ENCODE measurements around the gene KREMEN2.

KREMEN2 gene

DNA sequence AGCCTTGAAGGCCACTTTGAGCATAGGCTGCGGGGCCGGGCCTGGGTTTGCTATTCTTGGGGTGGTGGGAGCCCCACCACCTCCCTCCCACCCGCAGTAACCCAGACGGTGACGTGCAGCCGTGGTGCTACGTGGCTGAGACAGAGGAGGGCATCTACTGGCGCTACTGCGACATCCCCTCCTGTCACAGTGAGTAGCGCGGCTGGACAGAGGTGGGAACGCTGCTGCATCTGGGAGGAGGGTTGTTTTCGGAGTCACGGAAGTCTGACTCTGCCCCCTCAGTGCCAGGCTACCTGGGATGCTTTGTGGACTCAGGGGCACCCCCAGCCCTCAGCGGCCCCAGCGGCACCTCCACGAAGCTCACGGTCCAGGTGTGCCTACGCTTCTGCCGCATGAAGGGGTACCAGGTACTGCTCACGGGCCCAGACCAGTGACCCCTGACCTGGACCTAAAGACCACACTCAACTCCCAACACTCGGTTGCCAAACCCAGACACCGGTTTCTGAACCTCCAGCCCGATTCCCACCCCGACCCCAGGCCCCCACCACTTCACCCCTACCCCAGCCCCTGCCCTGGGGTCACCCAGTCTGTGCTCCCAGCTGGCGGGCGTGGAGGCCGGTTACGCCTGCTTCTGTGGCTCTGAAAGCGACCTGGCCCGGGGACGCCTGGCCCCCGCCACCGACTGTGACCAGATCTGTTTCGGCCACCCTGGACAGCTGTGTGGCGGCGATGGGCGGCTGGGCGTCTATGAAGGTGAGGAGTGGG, 2.1 kb downstream of the KREMEN2 start:
- DNase-seq (ENCODE audit: low spot score): no peak

- DNase-seq (ENCODE audit: low spot score): no peak
These were observed 2.7 kb downstream of the KREMEN2 start for GRCh38 chr16:2966808-2967191.

- DNase-seq (ENCODE audit: low spot score): no peak
These were observed 3.1 kb downstream of the KREMEN2 start for GRCh38 chr16:2967211-2967631.

DNA sequence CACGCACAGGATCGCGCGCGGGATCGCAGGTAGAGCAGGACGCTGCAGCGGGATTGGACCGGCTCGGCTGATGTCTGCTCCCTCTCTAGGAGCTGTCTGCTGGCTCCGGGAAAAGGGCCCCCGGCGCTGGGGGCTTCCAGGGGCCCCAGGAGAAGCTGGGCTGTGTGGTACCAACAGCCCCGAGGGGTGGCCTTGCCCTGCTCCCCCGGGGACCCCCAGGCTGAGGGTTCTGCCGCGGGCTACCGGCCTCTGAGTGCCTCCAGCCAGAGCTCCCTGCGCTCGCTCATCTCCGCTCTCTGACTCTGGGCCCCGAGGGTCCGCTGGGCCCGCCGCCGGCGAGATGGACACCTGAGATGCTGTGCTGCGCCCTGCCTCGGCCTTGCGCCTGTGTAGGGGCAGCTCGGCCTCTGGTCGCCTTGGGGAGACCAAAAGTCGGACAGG, 3.7 kb downstream of the KREMEN2 start:
- DNase-seq (ENCODE audit: low spot score): no peak

- DNase-seq (ENCODE audit: low spot score): no peak
These were observed 4.3 kb downstream of the KREMEN2 start for GRCh38 chr16:2968368-2968737.

GRCh38 chr16:2968738-2969544, 4.9 kb downstream of the KREMEN2 start, which contains the start of gene PAQR4:
PAQR4 (plus strand) TSS chr16:2969348; CDS start chr16:2969675, 327 bp downstream.
- DNase-seq (ENCODE audit: low spot score): peak; percentile 97

- peak; percentile 78 for DNase-seq (ENCODE audit: low spot score)
These were observed 5.8 kb downstream of the KREMEN2 start for GRCh38 chr16:2969545-2970521.

GRCh38 chr16:2970563-2970962, 6.5 kb downstream of the KREMEN2 start:
- DNase-seq (ENCODE audit: low spot score): no peak

DNA sequence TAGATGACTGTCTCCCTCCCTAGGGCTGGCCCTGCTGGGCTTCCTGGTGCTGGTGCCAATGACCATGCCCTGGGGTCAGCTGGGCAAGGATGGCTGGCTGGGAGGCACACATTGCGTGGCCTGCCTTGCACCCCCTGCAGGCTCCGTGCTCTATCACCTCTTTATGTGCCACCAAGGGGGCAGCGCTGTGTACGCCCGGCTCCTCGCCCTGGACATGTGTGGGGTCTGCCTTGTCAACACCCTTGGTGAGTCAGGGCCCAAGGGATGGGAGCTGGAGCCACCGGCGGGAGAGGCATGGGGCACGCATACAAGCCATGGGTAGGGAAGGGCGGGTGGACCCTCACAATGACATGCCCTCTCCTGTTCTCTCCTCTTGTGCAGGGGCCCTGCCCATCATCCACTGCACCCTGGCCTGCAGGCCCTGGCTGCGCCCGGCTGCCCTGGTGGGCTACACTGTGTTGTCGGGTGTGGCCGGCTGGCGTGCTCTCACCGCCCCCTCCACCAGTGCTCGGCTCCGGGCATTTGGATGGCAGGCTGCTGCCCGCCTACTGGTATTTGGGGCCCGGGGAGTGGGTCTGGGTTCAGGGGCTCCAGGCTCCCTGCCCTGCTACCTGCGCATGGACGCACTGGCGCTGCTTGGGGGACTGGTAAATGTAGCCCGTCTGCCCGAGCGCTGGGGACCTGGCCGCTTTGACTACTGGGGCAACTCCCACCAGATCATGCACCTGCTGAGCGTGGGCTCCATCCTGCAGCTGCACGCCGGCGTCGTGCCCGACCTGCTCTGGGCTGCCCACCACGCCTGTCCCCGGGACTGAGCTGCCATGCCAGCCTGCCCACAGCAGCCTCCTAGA, 7.3 kb downstream of the KREMEN2 start:
- no peak for DNase-seq (ENCODE audit: low spot score)

DNA sequence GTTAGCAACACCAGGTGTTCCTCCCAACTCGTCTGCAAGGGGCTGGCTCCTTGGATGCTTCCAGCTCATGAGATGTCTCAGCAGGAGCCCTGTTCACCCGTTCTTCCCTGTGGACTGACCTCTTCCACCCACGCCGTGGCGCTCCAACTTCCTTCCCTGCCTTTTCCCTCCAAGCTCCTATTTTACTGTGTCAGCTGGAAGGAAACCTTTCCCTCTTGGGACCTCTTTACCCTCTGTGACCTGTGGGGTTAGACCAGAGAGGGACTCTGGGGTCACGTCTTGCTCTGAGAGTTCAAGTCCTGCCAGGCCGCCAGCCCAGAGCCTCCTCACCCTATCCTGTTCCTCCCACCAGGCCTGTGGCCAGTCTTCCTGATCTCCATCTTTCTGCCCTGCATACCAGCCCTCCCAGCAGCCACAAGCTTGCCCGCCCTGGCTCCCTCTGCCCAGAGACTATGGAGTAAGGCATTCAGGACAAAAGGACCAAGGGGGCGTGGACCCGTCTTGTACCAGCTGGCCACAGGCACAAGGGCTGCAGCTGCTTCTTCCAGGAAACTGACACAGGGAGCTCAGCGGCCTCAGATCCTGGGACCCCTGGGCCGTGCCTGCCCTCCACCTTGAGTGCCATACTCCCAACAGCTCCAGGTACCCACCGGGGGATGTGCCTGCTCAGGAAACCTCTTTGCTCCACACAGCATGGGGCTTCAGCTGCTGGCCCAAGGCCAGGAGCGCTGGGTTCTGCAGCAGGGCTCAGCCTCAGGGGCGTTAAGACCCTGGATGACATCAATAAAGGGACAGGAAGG, 8.1 kb downstream of the KREMEN2 start:
- DNase-seq (ENCODE audit: low spot score): no peak

GRCh38 chr16:2973093-2973492, 9.0 kb downstream of the KREMEN2 start:
- DNase-seq (ENCODE audit: low spot score): no peak

DNA sequence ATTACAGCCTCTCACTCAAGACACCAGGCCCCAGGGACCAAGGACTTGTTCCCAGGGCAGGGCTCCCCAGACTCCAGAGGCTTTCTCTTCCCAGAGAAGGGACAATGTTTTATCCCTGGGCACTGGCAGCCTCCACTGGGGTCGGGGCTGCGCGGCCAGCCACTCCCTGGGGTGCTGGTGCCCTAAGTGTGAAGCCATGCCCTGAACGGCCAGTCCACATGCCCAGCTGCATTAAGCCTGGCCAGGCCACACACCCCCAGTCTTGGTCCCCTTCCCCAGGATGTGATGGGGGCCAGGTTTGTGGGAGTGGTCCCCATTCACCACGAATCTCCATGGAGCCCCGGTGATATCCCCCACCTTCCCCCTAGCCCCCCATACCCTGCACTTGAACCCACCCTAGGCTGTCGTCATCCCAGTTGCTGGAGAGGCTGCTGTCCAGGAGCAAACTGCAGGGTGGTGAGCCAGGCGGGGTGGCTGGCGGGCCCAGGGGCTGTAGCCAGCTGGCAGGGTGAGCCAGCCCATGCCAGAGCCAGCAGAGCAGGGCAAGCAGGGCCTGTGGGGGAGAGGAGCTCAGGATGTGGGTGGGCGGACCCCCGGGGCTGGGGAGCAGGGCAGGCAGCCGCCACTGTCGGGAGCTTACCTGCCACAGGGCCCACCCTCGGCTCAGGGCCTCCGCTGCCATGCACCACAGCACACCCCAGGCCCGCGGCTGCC, 9.7 kb downstream of the KREMEN2 start:
- no peak for DNase-seq (ENCODE audit: low spot score)

- no peak for DNase-seq (ENCODE audit: low spot score)
These were observed 10.4 kb downstream of the KREMEN2 start for GRCh38 chr16:2974319-2975056.

- DNase-seq (ENCODE audit: low spot score): no peak
These were observed 11.2 kb downstream of the KREMEN2 start for GRCh38 chr16:2975161-2975795.

DNA sequence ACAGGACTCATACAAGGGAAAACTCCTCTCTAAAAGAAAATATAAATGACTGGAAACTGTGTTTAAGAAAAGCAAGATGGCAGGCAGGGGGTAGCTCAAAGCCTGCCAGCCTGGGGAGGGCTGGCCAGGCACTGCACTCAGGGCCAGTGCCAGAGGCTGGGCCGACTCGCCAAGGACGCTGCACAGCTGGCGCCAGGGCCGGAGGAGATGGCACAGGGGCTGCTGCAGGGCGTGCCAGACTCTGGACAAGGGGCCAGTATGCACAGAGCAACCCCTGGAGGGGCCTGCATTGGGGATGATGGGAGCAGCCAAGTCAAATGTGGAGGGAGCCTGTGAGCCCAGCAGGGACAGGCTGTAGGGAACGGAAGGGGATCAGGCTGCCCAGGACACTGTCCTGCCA, 12.1 kb downstream of the KREMEN2 start:
- no peak for DNase-seq (ENCODE audit: low spot score)

- DNase-seq (ENCODE audit: low spot score): no peak
These were observed 12.6 kb downstream of the KREMEN2 start for GRCh38 chr16:2976673-2977072.

DNA sequence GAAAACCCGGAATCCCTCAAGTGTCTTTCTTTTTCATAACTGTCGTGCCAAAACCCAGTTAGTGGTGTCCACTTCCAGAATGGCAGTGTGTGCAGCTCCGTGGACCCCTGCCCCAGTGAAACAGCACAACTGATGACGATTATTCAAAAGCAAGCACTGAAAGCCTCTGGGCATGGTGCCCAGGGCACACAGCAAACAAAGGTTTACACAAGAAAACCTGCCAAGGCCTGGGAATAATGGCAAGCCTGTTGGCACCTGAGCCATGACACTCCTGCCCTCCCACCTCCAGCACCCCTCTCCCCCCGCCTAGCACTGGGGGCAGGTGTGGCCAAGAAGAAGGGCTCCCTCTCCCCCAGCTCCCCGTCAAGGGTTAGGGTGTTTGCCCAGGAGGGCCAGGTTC, 13.4 kb downstream of the KREMEN2 start:
- DNase-seq (ENCODE audit: low spot score): no peak

DNA sequence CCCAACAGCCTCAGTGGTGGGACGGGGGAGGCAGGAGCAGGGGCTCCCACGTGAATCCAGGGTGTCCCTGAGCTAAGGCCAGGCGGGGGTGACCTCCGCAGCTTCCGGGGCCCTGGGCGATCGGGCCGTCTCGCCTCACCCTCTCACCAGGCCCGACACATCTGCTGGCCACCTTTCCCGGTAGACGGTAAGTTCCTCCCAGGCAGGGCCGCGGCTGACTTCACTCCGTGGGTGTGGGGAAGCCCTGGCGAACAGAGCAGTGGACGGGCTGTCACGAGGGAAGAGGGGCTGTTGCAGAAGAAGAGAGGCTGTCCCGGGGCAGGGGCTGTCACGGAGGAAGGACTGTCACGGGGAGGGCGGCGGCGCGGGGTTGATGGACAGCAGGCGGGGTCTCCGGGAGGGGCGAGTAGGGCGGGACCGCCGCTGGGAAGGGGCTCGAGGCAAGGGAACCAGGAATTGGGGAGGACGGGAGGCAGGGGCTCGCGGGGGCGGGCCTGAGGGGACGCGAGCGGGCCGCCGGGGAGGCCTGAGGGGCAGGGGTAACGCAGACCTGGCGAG, 15.7 kb downstream of the KREMEN2 start:
- no peak for DNase-seq (ENCODE audit: low spot score)

Measured in GM03348 (cell line).